ELF-1 (cell line): ENCODE measurements around the gene HTR1A.
A peak's percentile ranks its signal among the peaks of the same experiment; 100 is the strongest.

Experiments used
- DNase-seq: peaks from one replicate; pipeline ENCODE4 v3.0.0-alpha.2; 2016; ENCODE audit warnings: low read depth, low spot score

Gene HTR1A

DNA sequence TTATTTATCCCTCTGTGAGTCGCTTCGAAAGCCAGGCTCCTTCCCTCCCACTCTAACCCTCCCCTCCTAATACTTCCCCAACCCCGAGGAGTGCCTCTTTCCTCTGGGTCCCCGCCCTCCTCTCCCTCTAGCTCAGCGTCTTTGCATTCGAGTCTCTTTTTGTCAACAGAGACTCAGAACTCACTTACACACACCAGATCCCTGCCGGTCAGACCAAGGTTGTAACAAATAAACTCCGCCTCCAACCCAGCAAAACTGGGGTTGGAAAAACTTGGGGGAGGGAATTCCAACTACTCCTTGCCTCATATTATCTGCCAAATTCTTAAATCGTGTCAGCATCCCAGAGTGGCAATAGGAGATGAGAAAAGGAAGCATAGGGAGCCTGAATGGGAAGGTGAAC is at the start of gene HTR1A:
Gene HTR1A, minus strand, starts transcription at position 167 of the 400 bp plus-strand sequence. CDS start 726 bp downstream, outside the sequence.
- DNase-seq: no peak

DNA sequence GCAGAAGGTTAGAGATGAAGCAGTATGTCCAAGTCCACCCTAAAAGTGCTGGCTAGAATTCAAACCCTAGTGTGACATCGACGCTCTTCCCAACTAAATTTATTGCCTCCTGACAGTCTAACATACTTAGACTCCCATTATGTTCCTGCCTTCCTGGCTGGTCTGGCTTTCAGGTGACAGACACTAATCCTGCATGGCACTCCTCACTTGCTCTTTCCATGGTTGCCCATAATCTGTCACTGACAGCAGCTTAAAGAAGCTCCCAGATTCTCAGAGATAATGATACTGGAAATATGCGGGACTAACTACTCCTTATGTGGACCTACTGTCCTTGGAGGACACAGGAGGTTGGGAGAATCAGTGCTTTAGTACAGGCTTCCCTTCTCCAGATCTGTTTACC is 41.7 kb upstream of the HTR1A start:
- DNase-seq: no peak

- DNase-seq: no peak
Measured at GRCh38 chr5:64000096-64000495, 37.9 kb upstream of the HTR1A start.

DNA sequence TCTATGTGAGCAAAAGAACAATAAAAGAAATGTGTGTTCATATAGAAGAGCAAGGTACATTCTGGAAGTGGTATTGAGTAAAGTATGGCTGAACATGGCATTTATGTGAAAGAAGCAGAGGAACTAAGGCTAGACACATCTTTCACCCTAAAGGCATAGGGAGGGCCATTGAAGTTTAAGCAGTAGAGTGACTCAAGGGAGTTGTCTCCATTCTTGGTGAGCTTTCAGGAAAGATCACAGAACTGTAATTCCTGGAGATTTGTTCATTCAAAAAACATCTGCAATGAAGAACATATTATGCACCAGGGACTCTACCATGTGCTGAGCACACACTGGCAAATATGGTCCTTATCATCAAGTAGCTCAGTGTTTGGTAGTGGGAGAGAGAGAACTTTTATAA is 24.8 kb upstream of the HTR1A start:
- no peak for DNase-seq

DNA sequence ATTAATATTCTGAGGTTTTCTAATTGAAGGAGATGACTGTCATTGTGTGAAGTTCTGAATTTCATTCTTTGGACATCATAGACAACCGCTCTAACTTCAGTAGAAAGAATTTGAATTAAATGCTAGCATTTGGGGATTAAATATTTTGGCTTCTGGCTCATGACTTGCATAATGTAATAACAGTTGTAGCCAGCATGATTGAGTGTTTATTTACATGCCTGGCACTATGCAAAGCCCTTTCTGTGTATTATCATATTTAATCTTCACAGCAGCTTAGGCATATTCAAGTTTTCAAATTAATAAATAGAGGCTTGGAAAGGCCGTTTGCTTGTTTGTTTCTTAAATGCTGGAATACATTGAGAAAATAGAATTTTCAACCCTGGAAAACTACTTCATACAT is 19.6 kb upstream of the HTR1A start:
- no peak for DNase-seq

- DNase-seq: no peak
Measured at GRCh38 chr5:63963926-63964325, 1.7 kb upstream of the HTR1A start.

- DNase-seq: peak; percentile 64
Measured at GRCh38 chr5:63963080-63963735, 963 bp upstream of the HTR1A start.

DNA sequence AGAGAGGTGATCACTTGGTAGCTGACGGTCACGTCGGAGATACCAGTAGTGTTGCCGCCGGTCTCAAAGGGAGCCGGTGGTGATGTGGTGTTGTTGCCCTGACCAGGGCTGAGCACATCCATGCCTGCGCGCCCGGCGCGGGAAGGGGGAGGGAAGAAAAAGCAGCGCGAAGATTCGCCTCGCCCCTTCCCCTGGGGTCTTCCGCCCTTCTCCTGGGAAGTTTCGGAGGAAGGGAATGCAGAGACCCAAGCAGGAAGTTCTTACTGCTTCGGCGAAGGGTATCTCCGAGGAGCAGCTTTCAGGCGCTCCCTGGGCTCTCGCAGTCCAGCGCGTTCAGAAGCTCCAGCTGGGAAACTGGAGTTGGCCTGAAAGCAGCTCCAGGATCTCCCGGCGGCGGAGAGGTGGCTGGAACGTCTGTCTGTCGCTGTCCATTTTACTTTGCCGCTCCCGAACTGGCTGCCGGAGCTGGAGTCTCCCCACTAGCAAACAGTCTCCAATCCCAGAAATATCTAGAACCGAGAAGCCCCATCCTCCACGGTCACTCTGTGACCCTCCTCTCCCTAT is 565 bp downstream of the HTR1A start:
- DNase-seq: peak; percentile 56

- no peak for DNase-seq
Measured at GRCh38 chr5:63961125-63961597, 1.1 kb downstream of the HTR1A start.

- no peak for DNase-seq
Measured at GRCh38 chr5:63960646-63961045, 1.6 kb downstream of the HTR1A start.

DNA sequence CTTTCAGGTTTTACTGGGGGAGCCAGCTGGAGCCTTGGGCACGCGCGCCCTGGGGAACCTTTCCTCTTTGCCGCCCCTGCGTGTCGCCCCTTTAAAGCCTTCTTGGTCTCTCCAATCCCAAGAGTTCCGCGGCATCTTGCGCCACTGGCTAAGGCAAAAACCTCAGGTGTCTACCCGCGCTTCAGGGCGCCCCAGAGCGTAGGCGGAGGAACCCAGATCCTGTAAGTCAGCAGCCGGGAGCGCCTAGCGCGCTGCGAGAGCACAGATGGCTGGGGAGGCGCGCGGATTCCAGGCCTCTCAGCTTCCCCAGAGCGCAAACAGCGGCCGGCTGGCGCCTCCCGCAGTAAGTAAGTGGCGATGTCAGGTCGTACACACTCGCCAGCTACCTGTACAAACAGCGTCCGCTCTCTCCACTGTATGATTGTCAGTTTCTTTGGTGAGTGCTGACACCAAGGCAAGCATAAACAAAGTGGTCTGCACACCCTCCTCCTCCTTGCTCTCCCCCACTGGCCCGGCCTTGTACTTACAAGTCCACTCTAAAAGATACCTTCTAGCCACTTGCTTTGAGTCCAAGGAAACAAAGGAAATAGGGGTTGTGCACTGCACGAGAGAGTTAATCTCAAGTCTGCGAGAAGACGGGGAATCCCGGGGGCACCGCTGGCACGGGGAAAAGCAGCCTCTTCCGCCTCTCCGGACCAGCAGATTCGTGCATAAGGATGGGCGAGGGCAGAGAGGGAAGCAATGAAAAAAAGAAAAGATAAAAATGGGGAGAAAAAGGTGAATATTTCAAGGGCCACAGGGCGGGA is 2.9 kb downstream of the HTR1A start:
- DNase-seq: peak; percentile 88

GRCh38 chr5:63958654-63959053 is 3.6 kb downstream of the HTR1A start:
- no peak for DNase-seq

DNA sequence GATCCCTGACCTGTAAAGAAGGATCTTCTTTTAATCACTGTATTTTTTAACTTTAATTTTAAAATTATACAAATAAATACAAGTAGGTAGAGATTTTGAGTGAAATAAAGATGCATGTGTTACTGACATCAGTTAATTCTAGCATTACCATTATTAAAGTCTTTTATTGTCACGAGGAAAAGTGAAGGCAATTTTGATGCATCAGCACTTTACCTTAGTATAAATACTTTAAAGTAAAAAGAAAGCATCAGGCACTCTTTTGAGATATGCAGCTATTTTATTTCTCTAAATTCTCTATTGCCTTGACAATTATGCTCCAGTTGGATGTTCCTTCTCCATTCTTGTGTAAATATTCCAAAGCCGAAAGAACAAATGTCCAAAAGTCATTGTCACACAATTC is 4.6 kb downstream of the HTR1A start:
- no peak for DNase-seq

DNA sequence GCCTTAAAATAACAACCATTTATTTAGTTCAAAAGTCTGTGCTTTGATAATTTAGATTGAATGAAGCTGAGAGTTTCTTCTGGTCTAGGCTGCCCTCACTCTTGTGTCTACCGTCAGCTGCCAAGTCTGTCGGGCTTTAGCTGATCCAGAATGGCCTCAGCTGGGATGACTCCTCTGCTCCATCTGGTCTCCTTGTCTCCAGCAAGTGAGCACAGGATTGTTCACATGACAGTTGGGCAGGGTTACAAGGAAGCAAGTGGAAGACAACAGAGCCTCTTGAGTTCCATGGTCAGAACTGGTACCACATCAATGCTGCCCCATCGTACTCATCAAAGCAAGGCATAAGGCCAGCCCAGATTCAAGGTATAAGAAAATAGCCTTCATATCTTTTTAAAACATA is 9.0 kb downstream of the HTR1A start:
- no peak for DNase-seq

- no peak for DNase-seq
Measured at GRCh38 chr5:63935103-63935502, 27.1 kb downstream of the HTR1A start.

DNA sequence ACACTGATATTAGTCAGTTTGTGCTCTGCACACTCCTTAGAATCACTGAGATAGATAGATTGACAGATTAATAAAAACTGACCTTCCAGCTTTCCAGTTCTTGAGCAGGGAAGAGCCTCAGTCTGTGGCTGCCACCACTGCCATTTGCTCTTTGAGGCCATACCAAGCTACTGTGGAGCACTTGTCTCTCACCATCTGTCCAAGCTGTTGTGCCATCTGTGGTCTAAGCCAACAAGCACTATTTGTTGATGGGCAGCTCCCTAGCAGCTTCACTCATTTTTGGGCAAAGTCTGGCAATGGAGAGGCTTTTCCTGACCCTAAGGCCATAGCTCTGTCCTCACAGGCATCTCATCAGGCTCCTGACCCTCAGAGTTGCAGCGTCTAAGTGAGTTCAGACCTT is 30.4 kb downstream of the HTR1A start:
- no peak for DNase-seq

- no peak for DNase-seq
Measured at GRCh38 chr5:63928451-63928850, 33.8 kb downstream of the HTR1A start.

DNA sequence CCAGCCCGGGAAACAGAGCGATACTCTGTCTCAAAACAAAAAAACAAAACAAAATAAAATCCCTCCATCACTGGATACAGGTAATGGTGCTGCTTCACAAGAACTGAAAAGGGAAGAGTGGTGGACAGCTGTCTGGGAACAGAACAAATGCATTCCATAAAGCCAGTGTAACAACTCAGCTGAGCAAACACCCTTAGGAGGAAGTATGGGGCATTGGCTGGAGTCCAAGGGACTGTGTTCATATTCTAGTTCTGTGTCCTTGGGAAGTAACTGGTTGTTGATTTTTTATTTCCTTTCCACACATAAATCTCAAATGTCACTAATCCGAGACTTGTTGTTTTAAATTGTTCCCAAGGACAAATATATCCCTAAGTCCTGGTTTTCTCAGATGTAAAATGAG is 38.3 kb downstream of the HTR1A start:
- no peak for DNase-seq

- no peak for DNase-seq
Measured at GRCh38 chr5:63919763-63920478, 42.3 kb downstream of the HTR1A start.

DNA sequence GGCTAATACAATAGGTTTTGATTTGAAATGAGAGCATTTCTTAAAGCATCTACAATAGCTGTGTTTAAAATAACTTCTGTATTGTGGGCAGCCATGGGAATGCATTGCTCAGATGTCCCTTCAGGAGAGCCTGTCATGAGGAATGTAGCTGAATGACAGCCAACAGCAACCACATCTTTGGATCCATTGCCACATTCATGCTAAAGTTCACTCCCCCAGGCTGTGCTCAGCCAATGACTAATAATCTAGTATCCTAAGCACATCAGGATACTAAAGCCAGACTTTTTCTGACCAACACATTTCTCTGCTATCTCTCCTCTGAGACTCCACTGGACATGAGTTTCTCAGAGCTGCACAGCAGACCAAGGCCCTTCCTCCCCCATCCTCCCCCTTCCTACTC is 45.5 kb downstream of the HTR1A start:
- DNase-seq: no peak

GRCh38 chr5:63911871-63912270 is 50.4 kb downstream of the HTR1A start:
- DNase-seq: peak; percentile 12
